ENCODE measurements around the gene ASCL5. TPM values are rescaled to one million over a fixed set of nuclear protein-coding genes. Genes with fewer than 3 reads are reported as not detected.

The ASCL5 gene
- total RNA-seq, 1 experiment from 2014 or later: not detected

DNA sequence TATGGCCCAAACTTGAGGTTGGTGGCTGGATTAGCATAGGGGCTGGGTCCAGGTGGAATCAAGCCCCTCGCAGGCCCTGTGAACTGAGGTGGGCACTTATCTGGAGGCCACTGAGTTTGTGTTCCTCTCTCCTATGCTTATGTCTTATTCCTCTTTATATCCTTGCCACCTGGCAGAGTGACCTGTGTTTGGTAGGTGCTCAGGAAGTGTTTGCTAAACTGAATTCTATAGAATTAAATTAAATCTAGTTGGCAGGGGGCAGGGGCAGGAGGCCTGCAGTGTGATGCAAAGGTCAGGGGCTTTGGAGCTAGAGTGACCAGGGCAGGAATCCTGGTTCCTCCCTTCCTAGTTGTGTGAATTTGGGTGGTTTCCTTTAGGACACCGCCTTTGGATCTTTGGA is 28.4 kb upstream of the ASCL5 start:
- ChIA-PET CTCF (no interaction called here), POLR2A (ENCODE audit: low non-redundant PET) (no interaction called here)
- no peaks in the 10 kb centered on the region for H3K27me3 ChIP-seq (replicated peaks; ENCODE audit: insufficient read depth, low read depth, low read length, poor library complexity)
- no peak for DNase-seq (ENCODE audit: low spot score)
- BruUV-seq (replicated peaks): no TSS peak
- H3K4me1 ChIP-seq (ENCODE audit: insufficient read depth, low read length, poor library complexity, severe bottlenecking): peaks cover 10% of the 10 kb centered on the region
- intact Hi-C loops (cut with micrococcal nuclease; ENCODE audit: unreplicated experiment): no loop called here
- H3K9me3 ChIP-seq (ENCODE audit: low read depth, low read length, poor library complexity, severe bottlenecking): no peaks in the 10 kb centered on the region
- no peak overlapping the region for H3K27ac ChIP-seq (ENCODE audit: low read depth, low read length, poor library complexity, severe bottlenecking)
- H3K36me3 ChIP-seq (ENCODE audit: insufficient read depth, low read length, poor library complexity, severe bottlenecking): peaks cover 21% of the 10 kb centered on the region
- H3K4me3 ChIP-seq (ENCODE audit: low read depth, low read length, poor library complexity, severe bottlenecking): no peak overlapping the region
- TF ChIP-seq, protein P1, sequence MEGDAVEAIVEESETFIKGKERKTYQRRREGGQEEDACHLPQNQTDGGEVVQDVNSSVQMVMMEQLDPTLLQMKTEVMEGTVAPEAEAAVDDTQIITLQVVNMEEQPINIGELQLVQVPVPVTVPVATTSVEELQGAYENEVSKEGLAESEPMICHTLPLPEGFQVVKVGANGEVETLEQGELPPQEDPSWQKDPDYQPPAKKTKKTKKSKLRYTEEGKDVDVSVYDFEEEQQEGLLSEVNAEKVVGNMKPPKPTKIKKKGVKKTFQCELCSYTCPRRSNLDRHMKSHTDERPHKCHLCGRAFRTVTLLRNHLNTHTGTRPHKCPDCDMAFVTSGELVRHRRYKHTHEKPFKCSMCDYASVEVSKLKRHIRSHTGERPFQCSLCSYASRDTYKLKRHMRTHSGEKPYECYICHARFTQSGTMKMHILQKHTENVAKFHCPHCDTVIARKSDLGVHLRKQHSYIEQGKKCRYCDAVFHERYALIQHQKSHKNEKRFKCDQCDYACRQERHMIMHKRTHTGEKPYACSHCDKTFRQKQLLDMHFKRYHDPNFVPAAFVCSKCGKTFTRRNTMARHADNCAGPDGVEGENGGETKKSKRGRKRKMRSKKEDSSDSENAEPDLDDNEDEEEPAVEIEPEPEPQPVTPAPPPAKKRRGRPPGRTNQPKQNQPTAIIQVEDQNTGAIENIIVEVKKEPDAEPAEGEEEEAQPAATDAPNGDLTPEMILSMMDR (conservative IDR thresholded peaks at IDR 0.05; ENCODE audit: low read depth, low read length): no peak
- no peak for TF ChIP-seq EZH2 (IDR thresholded peaks at IDR 0.05; ENCODE audit: borderline replicate concordance, low read depth, low read length, poor library complexity, severe bottlenecking)

DNA sequence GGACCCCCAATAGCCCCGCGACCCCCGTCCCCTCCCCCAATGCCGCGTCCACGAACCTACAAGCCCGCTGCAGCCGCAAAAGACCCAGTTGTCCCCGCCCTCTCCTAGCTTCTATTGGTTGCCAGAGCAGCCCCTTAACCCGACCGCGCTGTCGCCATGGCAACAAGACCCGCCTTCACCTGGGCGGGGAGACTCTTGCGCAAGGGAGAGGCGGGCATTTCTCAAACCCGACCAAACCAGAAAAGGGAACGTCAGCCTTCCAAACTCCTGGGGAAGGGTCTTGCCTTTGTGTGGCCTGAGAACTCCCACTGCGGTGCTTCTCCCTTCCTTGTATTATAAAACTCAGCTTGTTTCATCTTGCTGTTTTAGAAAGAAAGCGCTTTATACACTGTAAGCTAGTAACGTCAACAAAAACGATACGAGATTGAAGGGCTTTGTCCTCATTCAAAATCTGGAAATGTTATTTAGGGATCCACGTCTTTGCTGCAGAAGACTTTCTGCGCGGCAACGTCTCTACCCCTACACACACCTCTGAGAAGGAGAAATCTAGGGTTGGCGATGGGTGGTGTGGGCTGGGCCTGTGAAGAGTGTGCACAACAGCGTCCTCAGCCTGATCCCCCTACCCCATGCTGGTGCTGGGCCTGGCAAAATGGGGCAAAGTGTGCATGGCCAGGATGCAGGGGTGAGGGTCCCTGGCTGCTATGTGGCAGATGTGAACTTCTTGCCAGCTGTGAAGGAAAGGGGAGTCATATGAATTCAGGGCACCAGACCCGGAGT is 27.6 kb upstream of the ASCL5 start, which contains the start of gene TMEM9:
Gene TMEM9, minus strand, starts transcription at position 86 of the 777 bp plus-strand sequence. CDS start 551 bp downstream, outside the sequence.
- TF ChIP-seq EZH2 (IDR thresholded peaks at IDR 0.05; ENCODE audit: borderline replicate concordance, low read depth, low read length, poor library complexity, severe bottlenecking): no peak
- TF ChIP-seq, protein P1 (conservative IDR thresholded peaks at IDR 0.05; ENCODE audit: low read depth, low read length): no peak
- intact Hi-C loops (cut with micrococcal nuclease; ENCODE audit: unreplicated experiment): no loop called here
- peak within 1 kb of the TSS; percentile 68 for H3K27ac ChIP-seq (ENCODE audit: low read depth, low read length, poor library complexity, severe bottlenecking)

DNA sequence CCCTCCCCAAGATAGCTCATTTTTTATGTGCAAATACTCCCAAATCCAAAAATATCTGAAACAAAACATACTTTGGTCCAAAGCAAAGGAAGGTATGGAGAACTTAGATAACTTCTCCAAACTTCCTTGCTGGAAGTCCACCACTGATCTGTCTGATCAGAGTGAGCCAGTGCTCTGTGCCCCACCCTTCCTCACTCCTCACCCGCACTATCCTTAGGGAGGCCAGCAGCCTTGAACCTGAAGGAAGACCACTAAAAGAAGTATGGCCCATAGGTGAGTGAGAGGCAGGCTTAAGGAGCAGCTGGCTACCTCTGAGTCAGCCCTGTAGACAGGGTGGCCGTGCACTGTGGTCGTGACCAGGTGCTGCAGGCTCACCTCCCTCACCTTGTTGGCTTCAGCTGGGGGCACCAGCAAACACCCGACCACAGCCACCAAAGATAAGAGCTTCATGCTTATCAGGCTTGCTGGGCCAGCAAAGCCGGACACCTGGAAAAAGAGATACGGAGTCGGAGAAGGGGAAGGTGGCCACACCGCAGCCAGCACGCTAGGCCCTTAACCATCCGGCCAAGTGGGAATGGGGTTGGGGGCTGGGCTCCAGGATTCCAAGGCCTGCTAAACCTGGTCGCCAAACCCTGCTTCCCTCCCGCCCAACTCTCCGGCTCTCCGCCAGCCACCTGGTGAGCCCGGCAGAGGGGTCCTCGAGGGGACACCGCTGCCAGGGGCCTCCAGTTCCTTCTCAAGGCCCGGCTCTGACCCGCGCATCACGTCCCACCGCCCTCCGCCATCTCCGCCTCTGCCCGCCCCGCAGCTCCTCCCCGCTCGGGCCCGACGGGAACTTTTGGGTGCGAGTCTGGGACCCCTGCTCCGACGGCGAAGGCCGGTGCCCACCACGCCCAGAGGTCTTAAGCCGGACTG is 26.7 kb upstream of the ASCL5 start:
- intact Hi-C loops (cut with micrococcal nuclease; ENCODE audit: unreplicated experiment): no loop called here
- H3K4me3 ChIP-seq (ENCODE audit: low read depth, low read length, poor library complexity, severe bottlenecking): peak overlapping the region; percentile 85
- H3K27me3 ChIP-seq (replicated peaks; ENCODE audit: insufficient read depth, low read depth, low read length, poor library complexity): no peaks in the 10 kb centered on the region
- BruUV-seq (replicated peaks): TSS peak; percentile 27
- CTCF ChIA-PET: interaction anchor here (0.6 kb wide), 1 partner anchor 139 kb away, joined by 4 read pairs; no protein-coding TSS in a partner anchor
- DNase-seq (ENCODE audit: low spot score): no peak
- POLR2A ChIA-PET (ENCODE audit: low non-redundant PET): no interaction called here
- peak overlapping the region; percentile 68 for H3K27ac ChIP-seq (ENCODE audit: low read depth, low read length, poor library complexity, severe bottlenecking)
- H3K36me3 ChIP-seq (ENCODE audit: insufficient read depth, low read length, poor library complexity, severe bottlenecking): peaks cover 35% of the 10 kb centered on the region
- no peak for TF ChIP-seq EZH2 (IDR thresholded peaks at IDR 0.05; ENCODE audit: borderline replicate concordance, low read depth, low read length, poor library complexity, severe bottlenecking)
- TF ChIP-seq, protein P1 (conservative IDR thresholded peaks at IDR 0.05; ENCODE audit: low read depth, low read length): no peak
- H3K9me3 ChIP-seq (ENCODE audit: low read depth, low read length, poor library complexity, severe bottlenecking): no peaks in the 10 kb centered on the region
- H3K4me1 ChIP-seq (ENCODE audit: insufficient read depth, low read length, poor library complexity, severe bottlenecking): peaks cover 10% of the 10 kb centered on the region

More for the DNA sequence above, 27.6 kb upstream of the ASCL5 start, which contains the start of gene TMEM9:
- ChIA-PET CTCF (interaction anchor here (0.6 kb wide), 1 partner anchor 139 kb away, joined by 4 read pairs; no protein-coding TSS in a partner anchor), POLR2A (ENCODE audit: low non-redundant PET) (no interaction called here)
- Histone ChIP-seq H3K9me3 (ENCODE audit: low read depth, low read length, poor library complexity, severe bottlenecking) (no peaks in the 10 kb centered on the region), H3K4me1 (ENCODE audit: insufficient read depth, low read length, poor library complexity, severe bottlenecking) (peaks cover 10% of the 10 kb centered on the region), H3K36me3 (ENCODE audit: insufficient read depth, low read length, poor library complexity, severe bottlenecking) (peaks cover 28% of the 10 kb centered on the region), H3K27me3 (replicated peaks; ENCODE audit: insufficient read depth, low read depth, low read length, poor library complexity) (no peaks in the 10 kb centered on the region), H3K4me3 (ENCODE audit: low read depth, low read length, poor library complexity, severe bottlenecking) (peak within 1 kb of the TSS; percentile 85)
- DNase-seq (ENCODE audit: low spot score): peak; percentile 97
- no TSS peak for BruUV-seq (replicated peaks)
